Liver (tissue), 3 donors: Measurements from ENCODE around the gene KCNMB2.

Experiments
- EGR1 ChIP-seq, 2 donors: IDR thresholded peaks; 2 replicates each; pipeline ENCODE4 v1.6.1; 2016 to 2018; ENCODE audit warnings: antibody characterized with exemption in 2 of 2, low read depth in 2 of 2
- FOXA1 ChIP-seq: IDR thresholded peaks from 2 replicates; pipeline ENCODE4 v1.6.1; 2016; ENCODE audit warnings: antibody characterized with exemption
- GABPA ChIP-seq, 2 donors: IDR thresholded peaks in 1 of 2; conservative IDR thresholded peaks in 1 of 2; 2 replicates each; pipeline ENCODE4 v1.6.1; 2016; ENCODE audit warnings: antibody characterized with exemption in 2 of 2, mild to moderate bottlenecking in 1 of 2, moderate library complexity in 1 of 2
- HNF4A ChIP-seq, 2 donors: conservative IDR thresholded peaks; 2 replicates each; pipeline ENCODE4 v1.6.1; 2016; ENCODE audit warnings: antibody characterized with exemption in 2 of 2, mild to moderate bottlenecking in 2 of 2
- REST ChIP-seq: IDR thresholded peaks from 2 replicates; pipeline ENCODE4 v1.6.1; 2016; ENCODE audit warnings: antibody characterized with exemption, mild to moderate bottlenecking
- SP1 ChIP-seq: IDR thresholded peaks from 2 replicates; pipeline ENCODE4 v1.6.1; 2018; ENCODE audit warnings: antibody characterized with exemption, mild to moderate bottlenecking
- ZBTB33 ChIP-seq: IDR thresholded peaks from 2 replicates; pipeline ENCODE4 v1.6.1; 2016; ENCODE audit warnings: antibody characterized with exemption
- TF ChIP-seq, protein P1 (sequence below): fragments of 150-350 bp; IDR thresholded peaks from 2 replicates; pipeline ENCODE4 v1.5.1; 2017; ENCODE audit warnings: improper control_type of control experiment, low read depth, low read length; ENCODE audit not compliant: missing input control
- donor health status: healthy.
- donor health status: healthy.

- TF ChIP-seq REST (no peak), ZBTB33 (no peak), HNF4A (conservative IDR thresholded peaks at IDR 0.05) (no peak), GABPA (IDR thresholded peaks at IDR 0.05 in 1 of 2, conservative IDR thresholded peaks at IDR 0.05 in 1 of 2) (no peak), EGR1 (IDR thresholded peaks at IDR 0.05; ENCODE audit: low read depth in 2 of 2) (no peak), FOXA1 (no peak), SP1 (no peak)
- TF ChIP-seq, protein P1, sequence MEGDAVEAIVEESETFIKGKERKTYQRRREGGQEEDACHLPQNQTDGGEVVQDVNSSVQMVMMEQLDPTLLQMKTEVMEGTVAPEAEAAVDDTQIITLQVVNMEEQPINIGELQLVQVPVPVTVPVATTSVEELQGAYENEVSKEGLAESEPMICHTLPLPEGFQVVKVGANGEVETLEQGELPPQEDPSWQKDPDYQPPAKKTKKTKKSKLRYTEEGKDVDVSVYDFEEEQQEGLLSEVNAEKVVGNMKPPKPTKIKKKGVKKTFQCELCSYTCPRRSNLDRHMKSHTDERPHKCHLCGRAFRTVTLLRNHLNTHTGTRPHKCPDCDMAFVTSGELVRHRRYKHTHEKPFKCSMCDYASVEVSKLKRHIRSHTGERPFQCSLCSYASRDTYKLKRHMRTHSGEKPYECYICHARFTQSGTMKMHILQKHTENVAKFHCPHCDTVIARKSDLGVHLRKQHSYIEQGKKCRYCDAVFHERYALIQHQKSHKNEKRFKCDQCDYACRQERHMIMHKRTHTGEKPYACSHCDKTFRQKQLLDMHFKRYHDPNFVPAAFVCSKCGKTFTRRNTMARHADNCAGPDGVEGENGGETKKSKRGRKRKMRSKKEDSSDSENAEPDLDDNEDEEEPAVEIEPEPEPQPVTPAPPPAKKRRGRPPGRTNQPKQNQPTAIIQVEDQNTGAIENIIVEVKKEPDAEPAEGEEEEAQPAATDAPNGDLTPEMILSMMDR: no peak
Observed at GRCh38 chr3:178558637-178559036, 22.4 kb downstream of the KCNMB2 start.
